Transverse colon (tissue), 4 donors: ENCODE measurements around the gene CECR2. TPM values are rescaled to one million over a fixed set of nuclear protein-coding genes. Genes with fewer than 3 reads are reported as not detected.

ENCODE experiments used
- DNase-seq: peaks from one replicate; pipeline ENCODE4 v3.0.0-alpha.2; 2019
- H3K27ac ChIP-seq, 4 donors: fragments of 200-600 bp; sonication (generic); 2 replicates each; pipeline ENCODE4 v1.5.1; 2016 to 2018; ENCODE audit warnings: inconsistent platforms in 4 of 4
- H3K27me3 ChIP-seq: fragments of 200-600 bp; sonication (generic); 2 replicates; pipeline ENCODE4 v1.5.1; 2017; ENCODE audit warnings: inconsistent platforms
- H3K36me3 ChIP-seq, 4 donors: fragments of 200-600 bp; sonication (generic); 2 replicates each; pipeline ENCODE4 v1.5.1; 2017 to 2019; ENCODE audit warnings: inconsistent platforms in 4 of 4
- H3K4me1 ChIP-seq, 4 donors: fragments of 200-600 bp; sonication (generic); 2 replicates each; pipeline ENCODE4 v1.5.1; 2017 to 2020; ENCODE audit warnings: inconsistent platforms in 4 of 4
- H3K4me3 ChIP-seq, 4 donors: fragments of 200-600 bp; sonication (generic); 1 replicate in 1 of 4; 2 replicates in 3 of 4; pipeline versions ENCODE4 v1.5.1 to v1.6.1; 2017 to 2019; ENCODE audit warnings: inconsistent platforms in 4 of 4
- H3K9me3 ChIP-seq, 2 donors: fragments of 200-600 bp; sonication (generic); 2 replicates each; pipeline ENCODE4 v1.5.1; 2017 to 2019; ENCODE audit warnings: inconsistent platforms in 2 of 2
- CTCF ChIP-seq, 5 experiments: fragments of 200-600 bp in 3 of 5; fragments of 450-650 bp in 2 of 5; sonication (generic) in 3 of 5; IDR thresholded peaks; 1 replicate in 2 of 5; 2 replicates in 3 of 5; pipeline ENCODE4 v1.5.1; 2016 to 2017; ENCODE audit warnings: antibody characterized with exemption in 5 of 5, inconsistent platforms in 3 of 5, mild to moderate bottlenecking in 2 of 5, moderate library complexity in 1 of 5
- EP300 ChIP-seq: sonication (generic); formaldehyde crosslinking; IDR thresholded peaks from one replicate; pipeline ENCODE4 v1.6.1; 2017; ENCODE audit warnings: antibody characterized with exemption, low read depth
- POLR2A ChIP-seq: fragments of 450-650 bp; IDR thresholded peaks from one replicate; pipeline ENCODE4 v1.6.1; 2016; ENCODE audit warnings: antibody characterized with exemption, mild to moderate bottlenecking, moderate library complexity
- POLR2AphosphoS5 ChIP-seq, 3 donors: sonication (generic); formaldehyde crosslinking; IDR thresholded peaks; one replicate each; pipeline ENCODE4 v1.6.1; 2016; ENCODE audit warnings: antibody characterized with exemption in 3 of 3
- WGBS, 2 donors: methylation state at CpG; one replicate each; pipeline ENCODE4 v1.1.5; 2018; ENCODE audit warnings: low coverage in 1 of 2; 5-methylcytosine and 5-hydroxymethylcytosine counted together
- in situ Hi-C, 4 donors: fragments of 200-750 bp; cut with MboI; loops; one replicate each; pipeline versions ENCODE4 v1.15.0 to v1.15.1; 2017; ENCODE audit warnings: low sequenced_read_pairs in 3 of 4, low pct_ligation_motif_present in 1 of 4, low pct_unique_long_range_greater_than_20kb in 1 of 4
- intact Hi-C: fragments of 100-400 bp; cut with DNase I; formaldehyde crosslinking; loops from one replicate; pipeline ENCODE4 v1.15.1; 2023; ENCODE audit warnings: low total_unique reads
- total RNA-seq, 4 donors: library from RNA; depleted of rRNA; stranded (reverse); fragments of >200 nt; gene quantifications; one replicate each; pipeline ENCODE4 v1.1.0, GENCODE V29; 2016

The CECR2 gene
- total RNA-seq, 4 donors from 2014 or later = 0.14 to 0.64 (median 0.60) TPM; not detected in 1

GRCh38 chr22:17373855-17374254 lies 4.6 kb downstream of the CECR2 start:
- H3K4me3 ChIP-seq = no peak overlapping the region
- TF ChIP-seq CTCF (IDR thresholded peaks at IDR 0.05) (no peak), POLR2AphosphoS5 (IDR thresholded peaks at IDR 0.05) (no peak), POLR2A (no peak), EP300 (no peak)
- in situ Hi-C loops = loop anchor here in 1 of 4 donors (25.0 kb wide), 1 partner anchor 312 kb away; no protein-coding TSS in a partner anchor
- no peak for DNase-seq
- peaks cover 4 to 16% (median 14%) of the 10 kb centered on the region in 4 donors for H3K4me1 ChIP-seq
- H3K9me3 ChIP-seq = no peaks in the 10 kb centered on the region
- intact Hi-C loops = no loop called here
- WGBS, 2 donors = 70 to 81% methylated on average over 2 to 4 of the region's 4 CpGs
- no peaks in the 10 kb centered on the region for H3K36me3 ChIP-seq
- H3K27ac ChIP-seq = no peak overlapping the region
- H3K27me3 ChIP-seq = peaks cover 56% of the 10 kb centered on the region

- Histone ChIP-seq H3K4me1 (peaks cover 0 to 1% (median 0%) of the 10 kb centered on the region in 4 donors), H3K9me3 (no peaks in the 10 kb centered on the region), H3K4me3 (no peak overlapping the region), H3K27ac (no peak overlapping the region), H3K27me3 (peaks cover 36% of the 10 kb centered on the region), H3K36me3 (no peaks in the 10 kb centered on the region)
- DNase-seq = no peak
- no peak for TF ChIP-seq POLR2A
- TF ChIP-seq POLR2AphosphoS5 (IDR thresholded peaks at IDR 0.05) = no peak
- no peak for TF ChIP-seq CTCF (IDR thresholded peaks at IDR 0.05)
- TF ChIP-seq EP300 = no peak
- in situ Hi-C loops = no loop called here
- intact Hi-C loops = no loop called here
- WGBS, 2 donors = 90 to 93% methylated on average over 4 to 11 of the region's 11 CpGs
Measured at GRCh38 chr22:17375914-17376614, 6.8 kb downstream of the CECR2 start.

DNA sequence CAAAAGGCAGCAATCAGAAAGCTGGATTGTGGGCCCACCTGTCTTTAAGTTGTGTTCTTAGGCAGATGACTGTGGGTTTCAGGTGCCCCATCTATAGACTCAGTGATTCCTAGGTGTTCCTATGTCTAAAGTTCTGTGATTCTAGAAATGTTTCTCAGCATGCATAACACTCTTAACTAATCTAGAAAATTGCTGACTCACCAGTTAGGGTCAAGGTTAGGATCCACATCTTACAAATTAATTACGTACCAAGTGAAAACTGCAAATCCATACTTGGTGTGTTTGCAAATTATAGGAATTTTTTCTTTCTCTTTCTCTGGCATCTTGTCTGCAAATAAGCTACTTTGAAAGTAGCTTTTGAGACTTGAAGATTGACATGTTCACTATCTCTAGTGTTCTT lies 7.7 kb downstream of the CECR2 start:
- TF ChIP-seq EP300 = no peak
- no peak for TF ChIP-seq POLR2AphosphoS5 (IDR thresholded peaks at IDR 0.05)
- no peak for TF ChIP-seq POLR2A
- TF ChIP-seq CTCF (IDR thresholded peaks at IDR 0.05) = no peak
- intact Hi-C loops (no loop called here), in situ Hi-C loops (no loop called here)
- Histone ChIP-seq H3K4me3 (no peak overlapping the region), H3K27ac (no peak overlapping the region), H3K4me1 (no peaks in the 10 kb centered on the region), H3K27me3 (peaks cover 27% of the 10 kb centered on the region), H3K36me3 (no peaks in the 10 kb centered on the region), H3K9me3 (no peaks in the 10 kb centered on the region)
- 88 to 89% methylated on average over 1 of the region's 1 CpG for WGBS, 2 donors
- no peak for DNase-seq

GRCh38 chr22:17379944-17380343 lies 10.7 kb downstream of the CECR2 start:
- no peaks in the 10 kb centered on the region for H3K36me3 ChIP-seq
- no peaks in the 10 kb centered on the region for H3K27me3 ChIP-seq
- in situ Hi-C loops (no loop called here), intact Hi-C loops (no loop called here)
- no peaks in the 10 kb centered on the region for H3K4me1 ChIP-seq
- no peak for DNase-seq
- WGBS, 2 donors = 58 to 72% methylated on average over 2 of the region's 2 CpGs
- TF ChIP-seq CTCF (IDR thresholded peaks at IDR 0.05) (no peak), POLR2A (no peak), POLR2AphosphoS5 (IDR thresholded peaks at IDR 0.05) (no peak), EP300 (no peak)
- H3K27ac ChIP-seq = no peak overlapping the region
- H3K9me3 ChIP-seq = peaks cover 0 to 4% of the 10 kb centered on the region in 2 donors
- no peak overlapping the region for H3K4me3 ChIP-seq
